ENCODE measurements around the gene APBA2.

APBA2 gene

GRCh38 chr15:28989239-28989830 lies 103.6 kb downstream of the APBA2 start:
- no peak for TF ChIP-seq CTCF (IDR thresholded peaks at IDR 0.05; ENCODE audit: low read depth, low read length, missing control alignments)
- DNase-seq (ENCODE audit: low read depth), result no peak
- H3K4me3 ChIP-seq (ENCODE audit: low read depth, low read length), result no peak overlapping the region

- H3K4me3 ChIP-seq (ENCODE audit: low read depth, low read length), result no peak overlapping the region
- no peak for TF ChIP-seq CTCF (IDR thresholded peaks at IDR 0.05; ENCODE audit: low read depth, low read length, missing control alignments)
- DNase-seq (ENCODE audit: low read depth), result no peak
Observed at GRCh38 chr15:28989896-28990295, 104.1 kb downstream of the APBA2 start.

GRCh38 chr15:28990390-28990789 lies 104.6 kb downstream of the APBA2 start:
- TF ChIP-seq CTCF (IDR thresholded peaks at IDR 0.05; ENCODE audit: low read depth, low read length, missing control alignments), result no peak
- DNase-seq (ENCODE audit: low read depth), result no peak
- H3K4me3 ChIP-seq (ENCODE audit: low read depth, low read length), result no peak overlapping the region

GRCh38 chr15:28991236-28992171 lies 105.7 kb downstream of the APBA2 start:
- no peak for TF ChIP-seq CTCF (IDR thresholded peaks at IDR 0.05; ENCODE audit: low read depth, low read length, missing control alignments)
- no peak for DNase-seq (ENCODE audit: low read depth)
- no peak overlapping the region for H3K4me3 ChIP-seq (ENCODE audit: low read depth, low read length)

- DNase-seq (ENCODE audit: low read depth), result no peak
- H3K4me3 ChIP-seq (ENCODE audit: low read depth, low read length), result no peak overlapping the region
- TF ChIP-seq CTCF (IDR thresholded peaks at IDR 0.05; ENCODE audit: low read depth, low read length, missing control alignments), result no peak
Observed at GRCh38 chr15:28992336-28992864, 106.6 kb downstream of the APBA2 start.

- DNase-seq (ENCODE audit: low read depth), result no peak
- no peak overlapping the region for H3K4me3 ChIP-seq (ENCODE audit: low read depth, low read length)
- no peak for TF ChIP-seq CTCF (IDR thresholded peaks at IDR 0.05; ENCODE audit: low read depth, low read length, missing control alignments)
Observed at GRCh38 chr15:28993051-28993719, 107.4 kb downstream of the APBA2 start.
